ENCODE results near the gene PARD3. TPM values are rescaled to one million over a fixed set of nuclear protein-coding genes. Genes with fewer than 3 reads are reported as not detected.
"Not testable (repeated sequence)": the region's sequence is repeated elsewhere in the genome, so short reads cannot be mapped to it uniquely, and the experiment has no call there.

Gene PARD3
- total RNA-seq, 4 donors from 2014 or later = 42.6 to 63.6 (median 55.2) TPM

DNA sequence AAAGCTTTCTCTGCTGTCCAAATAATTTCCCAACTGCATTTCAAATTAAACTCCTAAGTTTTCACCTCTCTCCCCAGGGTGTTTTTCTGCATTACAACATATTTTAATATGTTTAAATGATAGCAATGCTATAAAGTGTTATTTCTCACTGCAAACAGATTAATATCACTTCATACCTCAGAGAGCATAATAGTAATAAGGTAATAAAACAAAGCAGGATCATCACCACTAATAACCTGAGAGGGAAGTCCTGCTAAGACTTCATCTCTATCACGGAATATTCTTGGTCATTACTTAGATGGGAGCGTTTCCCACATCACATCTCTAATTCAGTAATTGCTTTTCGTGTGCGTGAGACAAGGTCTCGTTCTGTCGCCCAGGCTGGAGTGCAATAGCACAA, 168.8 kb downstream of the PARD3 start:
- TF ChIP-seq, protein P1, sequence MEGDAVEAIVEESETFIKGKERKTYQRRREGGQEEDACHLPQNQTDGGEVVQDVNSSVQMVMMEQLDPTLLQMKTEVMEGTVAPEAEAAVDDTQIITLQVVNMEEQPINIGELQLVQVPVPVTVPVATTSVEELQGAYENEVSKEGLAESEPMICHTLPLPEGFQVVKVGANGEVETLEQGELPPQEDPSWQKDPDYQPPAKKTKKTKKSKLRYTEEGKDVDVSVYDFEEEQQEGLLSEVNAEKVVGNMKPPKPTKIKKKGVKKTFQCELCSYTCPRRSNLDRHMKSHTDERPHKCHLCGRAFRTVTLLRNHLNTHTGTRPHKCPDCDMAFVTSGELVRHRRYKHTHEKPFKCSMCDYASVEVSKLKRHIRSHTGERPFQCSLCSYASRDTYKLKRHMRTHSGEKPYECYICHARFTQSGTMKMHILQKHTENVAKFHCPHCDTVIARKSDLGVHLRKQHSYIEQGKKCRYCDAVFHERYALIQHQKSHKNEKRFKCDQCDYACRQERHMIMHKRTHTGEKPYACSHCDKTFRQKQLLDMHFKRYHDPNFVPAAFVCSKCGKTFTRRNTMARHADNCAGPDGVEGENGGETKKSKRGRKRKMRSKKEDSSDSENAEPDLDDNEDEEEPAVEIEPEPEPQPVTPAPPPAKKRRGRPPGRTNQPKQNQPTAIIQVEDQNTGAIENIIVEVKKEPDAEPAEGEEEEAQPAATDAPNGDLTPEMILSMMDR (IDR thresholded peaks at IDR 0.05) = no peak
- TF ChIP-seq EP300 (IDR thresholded peaks at IDR 0.05) (no peak), POLR2A (IDR thresholded peaks at IDR 0.05) (no peak)

DNA sequence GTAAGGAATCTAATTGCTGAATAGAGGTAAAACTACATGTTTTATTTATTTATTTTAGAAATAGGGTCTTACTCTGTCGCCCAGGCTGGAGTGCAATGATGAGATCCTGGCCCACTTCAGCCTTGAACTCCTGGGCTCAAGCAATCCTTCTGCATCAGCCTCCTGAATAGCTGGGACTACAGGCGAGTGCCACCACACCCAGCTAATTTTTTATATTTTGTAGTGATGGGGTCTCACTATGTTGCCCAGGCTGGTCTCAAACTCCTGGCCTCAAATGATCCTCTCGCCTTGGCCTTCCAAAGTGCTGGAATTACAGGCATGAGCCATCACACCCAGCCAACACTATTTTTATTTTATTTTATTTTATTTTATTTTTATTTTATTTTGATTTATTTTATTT, 170.3 kb downstream of the PARD3 start:
- not testable (repeated sequence) for H3K36me3 ChIP-seq; H3K9me3 ChIP-seq; DNase-seq (ENCODE audit: low spot score in 2 of 2); H3K4me3 ChIP-seq; H3K27ac ChIP-seq; H3K27me3 ChIP-seq
- H3K4me1 ChIP-seq = peaks cover 0 to 13% (median 0%) of the 10 kb centered on the region in 4 donors
- WGBS, 2 donors = 96 to 97% methylated on average over 3 of the region's 3 CpGs

More for the DNA sequence above, 168.8 kb downstream of the PARD3 start:
- H3K9me3 ChIP-seq = no peaks in the 10 kb centered on the region
- DNase-seq (ENCODE audit: low spot score in 2 of 2) = no peak
- 89 to 90% methylated on average over 6 of the region's 6 CpGs for WGBS, 2 donors
- no peaks in the 10 kb centered on the region for H3K27me3 ChIP-seq
- H3K4me1 ChIP-seq = peaks cover 0 to 15% (median 0%) of the 10 kb centered on the region in 4 donors
- no peaks in the 10 kb centered on the region for H3K36me3 ChIP-seq
- no peak overlapping the region for H3K27ac ChIP-seq
- no peak overlapping the region for H3K4me3 ChIP-seq

DNA sequence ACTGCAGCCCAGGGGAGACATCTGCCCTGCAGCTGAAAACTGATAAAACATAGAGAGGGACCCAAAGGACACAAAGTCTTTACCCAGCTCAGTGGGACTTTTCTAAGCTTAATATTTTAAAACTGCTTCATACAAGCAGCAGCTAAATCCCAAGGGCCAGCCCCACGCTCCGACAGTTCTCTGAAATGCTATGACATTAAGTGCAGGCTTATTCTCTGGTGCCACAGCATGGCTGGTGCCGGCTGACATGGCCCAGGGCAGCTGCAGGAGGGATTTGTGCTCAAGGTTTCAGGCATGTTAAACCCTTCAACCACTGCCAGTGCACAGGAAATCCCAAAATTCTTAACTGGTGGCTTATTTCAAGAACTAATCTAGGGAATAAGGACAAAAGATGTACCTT, 170.9 kb downstream of the PARD3 start:
- no peaks in the 10 kb centered on the region for H3K9me3 ChIP-seq
- no peak for DNase-seq (ENCODE audit: low spot score in 2 of 2)
- no peaks in the 10 kb centered on the region for H3K36me3 ChIP-seq
- no peaks in the 10 kb centered on the region for H3K27me3 ChIP-seq
- peaks cover 0 to 13% (median 0%) of the 10 kb centered on the region in 4 donors for H3K4me1 ChIP-seq
- WGBS, 2 donors = 56 to 68% methylated on average over 3 of the region's 3 CpGs
- TF ChIP-seq, protein P1 (IDR thresholded peaks at IDR 0.05) = no peak
- TF ChIP-seq POLR2A (IDR thresholded peaks at IDR 0.05) (no peak), EP300 (IDR thresholded peaks at IDR 0.05) (no peak)
- no peak overlapping the region for H3K4me3 ChIP-seq
- no peak overlapping the region for H3K27ac ChIP-seq

DNA sequence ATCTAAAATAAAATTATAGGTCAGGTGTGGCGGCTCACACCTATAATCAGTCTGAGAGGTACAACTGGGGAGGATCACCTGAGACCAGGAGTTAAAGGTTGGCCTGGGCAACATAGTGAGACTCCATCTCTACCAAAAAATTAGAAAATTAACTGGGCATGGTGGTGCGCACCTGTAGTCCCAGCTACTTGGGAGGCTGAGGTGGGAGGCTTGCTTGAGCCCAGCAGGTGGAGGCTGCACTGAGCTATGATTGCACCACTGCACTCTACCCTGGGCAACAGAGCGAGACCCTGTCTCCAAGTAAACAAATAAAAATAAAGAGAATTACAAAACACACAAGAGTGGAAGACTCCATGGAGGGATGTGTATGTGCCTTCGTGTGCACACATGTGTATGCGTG, 171.5 kb downstream of the PARD3 start:
- no peak for TF ChIP-seq EP300 (IDR thresholded peaks at IDR 0.05)
- TF ChIP-seq, protein P1 (IDR thresholded peaks at IDR 0.05) = no peak
- TF ChIP-seq POLR2A (IDR thresholded peaks at IDR 0.05) = no peak
- 82 to 86% methylated on average over 5 of the region's 5 CpGs for WGBS, 2 donors
- Histone ChIP-seq H3K4me1 (peaks cover 0 to 18% (median 0%) of the 10 kb centered on the region in 4 donors), H3K9me3 (no peaks in the 10 kb centered on the region), H3K36me3 (no peaks in the 10 kb centered on the region), H3K4me3 (no peak overlapping the region), H3K27ac (no peak overlapping the region), H3K27me3 (no peaks in the 10 kb centered on the region)
- DNase-seq (ENCODE audit: low spot score in 2 of 2) = no peak

DNA sequence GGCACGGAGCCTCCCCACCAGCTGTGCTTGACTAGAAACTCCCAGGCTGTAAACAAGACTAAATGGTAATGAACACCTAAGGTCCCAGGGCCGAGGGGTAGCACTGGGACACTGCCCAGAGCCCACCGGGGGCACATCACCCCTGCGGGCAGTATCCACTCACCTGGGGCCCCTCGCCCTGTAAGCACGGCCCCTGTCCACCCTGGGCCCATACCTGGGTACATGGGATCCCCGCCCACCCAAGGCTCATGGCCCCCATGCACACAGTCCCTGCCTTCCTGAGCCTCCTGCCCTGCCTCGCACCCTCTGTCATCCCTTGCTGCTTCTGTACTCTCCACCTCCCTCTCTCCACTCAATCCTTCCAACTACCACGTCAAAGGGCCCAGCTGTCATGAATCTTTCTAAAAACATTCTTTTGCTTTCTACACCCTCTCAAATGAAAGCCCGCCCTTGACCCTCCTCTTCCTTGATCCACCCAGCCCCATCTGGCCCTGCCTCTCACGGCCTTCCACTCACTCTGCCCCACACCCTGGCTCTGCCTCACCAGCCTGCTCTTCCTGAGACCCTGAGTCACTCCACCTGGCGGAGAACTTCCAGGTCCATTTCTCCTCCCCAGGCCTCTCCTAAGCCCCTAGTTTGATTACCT, 173.1 kb downstream of the PARD3 start:
- no peaks in the 10 kb centered on the region for H3K27me3 ChIP-seq
- no peaks in the 10 kb centered on the region for H3K36me3 ChIP-seq
- peaks cover 0 to 34% (median 6%) of the 10 kb centered on the region in 4 donors for H3K4me1 ChIP-seq
- TF ChIP-seq, protein P1 (IDR thresholded peaks at IDR 0.05) = no peak
- no peak for TF ChIP-seq POLR2A (IDR thresholded peaks at IDR 0.05)
- no peak for TF ChIP-seq EP300 (IDR thresholded peaks at IDR 0.05)
- H3K4me3 ChIP-seq = no peak overlapping the region
- 86 to 90% methylated on average over 10 to 12 of the region's 12 CpGs for WGBS, 2 donors
- no peak for DNase-seq (ENCODE audit: low spot score in 2 of 2)
- no peak overlapping the region for H3K27ac ChIP-seq
- no peaks in the 10 kb centered on the region for H3K9me3 ChIP-seq
